Transverse colon (tissue), 4 donors: ENCODE data around the gene MYOT. TPM values are rescaled to one million over a fixed set of nuclear protein-coding genes. Genes with fewer than 3 reads are reported as not detected.

ENCODE experiments used
- DNase-seq: peaks from one replicate; pipeline ENCODE4 v3.0.0-alpha.2; 2019
- H3K27ac ChIP-seq, 4 donors: fragments of 200-600 bp; sonication (generic); 2 replicates each; pipeline ENCODE4 v1.5.1; 2016 to 2018; ENCODE audit warnings: inconsistent platforms in 4 of 4
- H3K27me3 ChIP-seq: fragments of 200-600 bp; sonication (generic); 2 replicates; pipeline ENCODE4 v1.5.1; 2017; ENCODE audit warnings: inconsistent platforms
- H3K36me3 ChIP-seq, 4 donors: fragments of 200-600 bp; sonication (generic); 2 replicates each; pipeline ENCODE4 v1.5.1; 2017 to 2019; ENCODE audit warnings: inconsistent platforms in 4 of 4
- H3K4me1 ChIP-seq, 4 donors: fragments of 200-600 bp; sonication (generic); 2 replicates each; pipeline ENCODE4 v1.5.1; 2017 to 2020; ENCODE audit warnings: inconsistent platforms in 4 of 4
- H3K4me3 ChIP-seq, 4 donors: fragments of 200-600 bp; sonication (generic); 1 replicate in 1 of 4; 2 replicates in 3 of 4; pipeline versions ENCODE4 v1.5.1 to v1.6.1; 2017 to 2019; ENCODE audit warnings: inconsistent platforms in 4 of 4
- H3K9me3 ChIP-seq, 2 donors: fragments of 200-600 bp; sonication (generic); 2 replicates each; pipeline ENCODE4 v1.5.1; 2017 to 2019; ENCODE audit warnings: inconsistent platforms in 2 of 2
- CTCF ChIP-seq, 5 experiments: fragments of 200-600 bp in 3 of 5; fragments of 450-650 bp in 2 of 5; sonication (generic) in 3 of 5; IDR thresholded peaks; 1 replicate in 2 of 5; 2 replicates in 3 of 5; pipeline ENCODE4 v1.5.1; 2016 to 2017; ENCODE audit warnings: antibody characterized with exemption in 5 of 5, inconsistent platforms in 3 of 5, mild to moderate bottlenecking in 2 of 5, moderate library complexity in 1 of 5
- EP300 ChIP-seq: sonication (generic); formaldehyde crosslinking; IDR thresholded peaks from one replicate; pipeline ENCODE4 v1.6.1; 2017; ENCODE audit warnings: antibody characterized with exemption, low read depth
- POLR2A ChIP-seq: fragments of 450-650 bp; IDR thresholded peaks from one replicate; pipeline ENCODE4 v1.6.1; 2016; ENCODE audit warnings: antibody characterized with exemption, mild to moderate bottlenecking, moderate library complexity
- POLR2AphosphoS5 ChIP-seq, 3 donors: sonication (generic); formaldehyde crosslinking; IDR thresholded peaks; one replicate each; pipeline ENCODE4 v1.6.1; 2016; ENCODE audit warnings: antibody characterized with exemption in 3 of 3
- WGBS, 2 donors: methylation state at CpG; one replicate each; pipeline ENCODE4 v1.1.5; 2018; ENCODE audit warnings: low coverage in 1 of 2; 5-methylcytosine and 5-hydroxymethylcytosine counted together
- in situ Hi-C, 4 donors: fragments of 200-750 bp; cut with MboI; loops; one replicate each; pipeline versions ENCODE4 v1.15.0 to v1.15.1; 2017; ENCODE audit warnings: low sequenced_read_pairs in 3 of 4, low pct_ligation_motif_present in 1 of 4, low pct_unique_long_range_greater_than_20kb in 1 of 4
- intact Hi-C: fragments of 100-400 bp; cut with DNase I; formaldehyde crosslinking; loops from one replicate; pipeline ENCODE4 v1.15.1; 2023; ENCODE audit warnings: low total_unique reads
- total RNA-seq, 4 donors: library from RNA; depleted of rRNA; stranded (reverse); fragments of >200 nt; gene quantifications; one replicate each; pipeline ENCODE4 v1.1.0, GENCODE V29; 2016

MYOT gene
- total RNA-seq, 4 donors from 2014 or later = 2.9 to 7.1 (median 5.9) TPM; not detected in 1

GRCh38 chr5:137901011-137901817 is 33.6 kb downstream of the MYOT start:
- H3K36me3 ChIP-seq = no peaks in the 10 kb centered on the region
- no peaks in the 10 kb centered on the region for H3K9me3 ChIP-seq
- no peak for TF ChIP-seq EP300
- no peak for TF ChIP-seq POLR2A
- TF ChIP-seq POLR2AphosphoS5 (IDR thresholded peaks at IDR 0.05) = no peak
- no peak for TF ChIP-seq CTCF (IDR thresholded peaks at IDR 0.05)
- H3K4me3 ChIP-seq = no peak overlapping the region
- DNase-seq = no peak
- H3K4me1 ChIP-seq = no peaks in the 10 kb centered on the region
- no peak overlapping the region for H3K27ac ChIP-seq
- intact Hi-C loops (no loop called here), in situ Hi-C loops (no loop called here)
- WGBS, 2 donors = 84 to 88% methylated on average over 4 to 5 of the region's 5 CpGs
- H3K27me3 ChIP-seq = no peaks in the 10 kb centered on the region

- Histone ChIP-seq H3K9me3 (no peaks in the 10 kb centered on the region), H3K4me1 (no peaks in the 10 kb centered on the region), H3K4me3 (no peak overlapping the region), H3K27ac (no peak overlapping the region), H3K27me3 (no peaks in the 10 kb centered on the region), H3K36me3 (no peaks in the 10 kb centered on the region)
- intact Hi-C loops (no loop called here), in situ Hi-C loops (no loop called here)
- WGBS, 2 donors = 83 to 100% methylated on average over 1 of the region's 1 CpG
- no peak for DNase-seq
- TF ChIP-seq POLR2AphosphoS5 (IDR thresholded peaks at IDR 0.05) (no peak), POLR2A (no peak), EP300 (no peak), CTCF (IDR thresholded peaks at IDR 0.05) (no peak)
Observed at GRCh38 chr5:137902408-137903133, 34.9 kb downstream of the MYOT start.

GRCh38 chr5:137914758-137915157 is 47.1 kb downstream of the MYOT start:
- Histone ChIP-seq H3K27ac (no peak overlapping the region), H3K27me3 (no peaks in the 10 kb centered on the region), H3K4me1 (no peaks in the 10 kb centered on the region), H3K4me3 (no peak overlapping the region), H3K9me3 (peaks cover 0 to 10% of the 10 kb centered on the region in 2 donors), H3K36me3 (no peaks in the 10 kb centered on the region)
- intact Hi-C loops (no loop called here), in situ Hi-C loops (no loop called here)
- 84 to 92% methylated on average over 2 of the region's 2 CpGs for WGBS, 2 donors
- TF ChIP-seq POLR2AphosphoS5 (IDR thresholded peaks at IDR 0.05) (no peak), EP300 (no peak), CTCF (IDR thresholded peaks at IDR 0.05) (no peak)
- DNase-seq = no peak

- Histone ChIP-seq H3K4me3 (no peak overlapping the region), H3K9me3 (peaks cover 0 to 10% of the 10 kb centered on the region in 2 donors), H3K4me1 (no peaks in the 10 kb centered on the region), H3K27ac (no peak overlapping the region), H3K36me3 (no peaks in the 10 kb centered on the region), H3K27me3 (no peaks in the 10 kb centered on the region)
- no peak for DNase-seq
- intact Hi-C loops = no loop called here
- WGBS, 2 donors = 100% methylated on average over 1 of the region's 1 CpG; no CpG with 5 or more reads in 1 of the 2 donors
- no peak for TF ChIP-seq POLR2AphosphoS5 (IDR thresholded peaks at IDR 0.05)
- no peak for TF ChIP-seq POLR2A
- TF ChIP-seq EP300 = no peak
- TF ChIP-seq CTCF (IDR thresholded peaks at IDR 0.05) = no peak
- in situ Hi-C loops = no loop called here
Observed at GRCh38 chr5:137916923-137917322, 49.3 kb downstream of the MYOT start.
